ENCODE results near the gene MGLL.

MGLL gene

DNA sequence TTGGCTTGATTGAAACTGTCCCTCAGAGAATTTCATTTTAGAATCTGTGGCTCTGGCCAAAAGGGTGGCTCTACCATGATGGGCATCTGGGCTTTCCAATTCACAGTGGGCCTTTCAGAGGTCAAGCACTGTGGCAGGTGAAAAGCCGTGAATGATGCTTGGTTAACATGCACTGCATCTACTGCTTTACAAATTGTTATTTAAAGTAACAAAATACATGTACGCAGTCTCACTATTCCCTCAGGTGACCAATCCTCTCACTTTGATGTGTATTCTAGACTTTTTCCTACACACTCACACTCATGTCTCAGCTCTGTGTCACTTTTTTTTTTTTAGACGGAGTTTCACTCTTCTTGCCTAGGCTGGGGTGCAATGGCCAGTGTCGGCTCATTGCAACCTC, 70.5 kb downstream of the MGLL start:
- no peak for DNase-seq

DNA sequence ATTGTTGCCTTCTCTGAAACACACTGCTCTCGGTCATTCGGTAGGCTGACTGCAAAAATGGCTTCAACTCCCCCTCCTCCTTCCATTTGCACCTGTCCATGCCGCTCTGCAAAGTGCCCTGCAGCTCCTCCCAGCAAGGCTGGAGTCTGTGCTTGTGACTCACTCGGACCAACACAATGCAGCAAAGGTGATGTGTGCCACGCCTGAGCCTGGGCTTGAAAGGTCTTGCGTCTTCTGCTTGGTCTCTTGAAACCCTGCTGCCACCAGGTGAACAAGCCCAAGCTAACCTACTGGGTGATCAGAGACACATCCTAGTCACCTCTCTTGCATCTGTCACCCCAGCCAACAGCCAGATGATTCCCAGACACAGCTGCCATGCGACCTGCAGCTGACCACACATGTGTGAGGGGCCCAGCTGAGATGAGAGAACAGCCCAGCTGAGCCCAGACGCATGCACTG, 71.1 kb downstream of the MGLL start:
- no peak for DNase-seq

DNA sequence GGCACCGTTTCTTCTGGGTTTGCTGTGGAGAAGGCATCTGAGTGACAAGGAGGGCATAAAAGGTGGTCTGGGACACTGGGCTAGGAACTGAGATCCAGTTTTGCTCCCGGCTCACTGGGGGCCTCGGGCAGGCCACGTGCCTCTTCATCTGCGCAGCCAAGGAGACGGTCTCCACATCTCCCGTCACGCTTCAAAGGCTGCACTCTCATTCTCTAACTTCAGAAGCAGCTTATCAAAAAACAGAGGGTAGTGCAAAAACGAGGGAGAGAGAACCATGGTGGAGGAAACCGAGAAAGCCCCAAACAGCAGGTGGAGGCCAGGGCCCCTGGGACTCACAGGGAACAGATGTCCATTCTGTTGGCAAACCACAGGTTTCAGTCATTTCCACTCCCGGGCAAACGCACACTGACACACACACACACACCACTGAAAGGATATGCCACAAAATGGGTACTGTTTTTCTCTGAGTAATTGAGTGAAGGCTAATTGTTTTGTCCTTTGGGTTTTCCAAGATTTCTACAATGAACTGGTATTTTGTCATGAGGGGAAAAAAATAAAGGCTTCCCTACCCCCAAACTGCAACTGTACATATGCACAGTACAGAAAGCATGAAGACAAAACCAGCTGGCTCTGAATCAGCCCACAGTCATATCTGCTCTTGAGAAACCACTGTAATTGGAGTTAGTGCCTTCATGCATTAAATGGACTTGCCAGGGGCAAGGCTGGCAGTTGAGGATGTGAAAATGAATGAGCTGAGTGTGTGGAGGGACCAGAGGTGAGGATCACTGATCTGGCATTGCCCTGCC, 71.9 kb downstream of the MGLL start:
- no peak for DNase-seq

DNA sequence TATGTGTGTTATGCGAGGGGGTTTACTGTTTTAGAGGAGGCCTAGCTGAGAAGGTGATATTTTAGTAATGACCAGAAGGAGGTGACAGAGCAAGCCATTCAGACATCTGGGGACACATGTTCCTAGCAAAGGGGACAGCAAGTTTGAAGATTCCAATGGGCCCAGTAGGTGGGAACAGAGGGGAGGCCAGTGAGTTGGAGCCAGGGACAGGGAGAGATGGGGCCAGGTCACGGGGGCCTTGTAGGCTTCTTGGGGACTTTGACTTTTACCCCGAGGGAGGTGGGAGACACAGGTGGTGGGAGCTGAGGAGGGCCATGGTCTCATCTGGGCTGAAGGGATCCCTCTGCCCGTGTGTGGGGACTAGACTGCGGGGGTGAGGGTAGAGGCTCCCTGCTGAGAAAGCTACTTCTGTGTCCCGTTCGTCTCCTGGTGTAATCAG, 72.5 kb downstream of the MGLL start:
- no peak for DNase-seq

DNA sequence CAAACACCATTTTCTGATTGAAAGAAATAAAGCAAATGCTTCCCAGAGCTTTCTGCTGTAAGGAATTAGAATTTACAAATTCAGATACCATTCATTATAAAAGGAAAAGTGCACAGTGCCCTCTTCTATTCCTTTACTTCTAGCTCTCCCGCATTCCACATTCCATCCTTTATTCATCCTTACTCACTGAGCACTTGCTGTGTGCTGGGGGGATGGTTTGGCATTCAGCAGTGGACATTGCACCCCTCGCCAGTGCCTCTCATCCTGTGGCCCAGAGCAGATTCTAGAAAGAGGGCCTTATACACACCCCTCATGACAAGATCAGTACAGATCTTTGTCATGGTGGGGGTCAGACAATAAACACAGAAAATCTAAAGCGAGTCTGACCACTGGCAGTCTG, 73.0 kb downstream of the MGLL start:
- no peak for DNase-seq

DNA sequence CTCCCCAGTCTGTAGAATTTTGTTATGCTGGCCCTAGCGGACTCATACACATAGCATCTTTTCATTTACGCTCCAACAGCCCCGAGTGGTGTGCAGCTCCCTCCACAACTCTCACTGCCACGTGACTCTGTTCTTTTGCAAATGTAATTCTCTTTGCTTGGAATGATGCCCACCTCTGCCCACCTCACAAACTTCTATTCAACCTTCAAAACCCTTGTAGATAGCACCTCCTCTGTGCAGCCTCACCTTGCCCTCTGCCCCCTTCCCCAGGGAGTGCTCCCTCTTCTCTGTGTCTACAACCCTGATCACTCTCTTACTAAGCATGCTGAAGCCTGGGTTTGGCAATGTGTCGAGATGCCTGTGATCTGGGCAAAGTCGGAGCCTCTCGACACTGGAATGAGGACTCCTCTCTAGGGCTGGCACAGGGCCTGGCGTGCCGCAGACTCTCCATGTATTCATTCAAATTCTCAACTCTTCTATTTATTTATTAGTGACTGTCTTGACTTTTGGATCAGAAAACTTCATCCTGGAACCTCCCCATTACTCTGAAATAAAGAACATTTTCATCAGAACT, 73.5 kb downstream of the MGLL start:
- DNase-seq: no peak

DNA sequence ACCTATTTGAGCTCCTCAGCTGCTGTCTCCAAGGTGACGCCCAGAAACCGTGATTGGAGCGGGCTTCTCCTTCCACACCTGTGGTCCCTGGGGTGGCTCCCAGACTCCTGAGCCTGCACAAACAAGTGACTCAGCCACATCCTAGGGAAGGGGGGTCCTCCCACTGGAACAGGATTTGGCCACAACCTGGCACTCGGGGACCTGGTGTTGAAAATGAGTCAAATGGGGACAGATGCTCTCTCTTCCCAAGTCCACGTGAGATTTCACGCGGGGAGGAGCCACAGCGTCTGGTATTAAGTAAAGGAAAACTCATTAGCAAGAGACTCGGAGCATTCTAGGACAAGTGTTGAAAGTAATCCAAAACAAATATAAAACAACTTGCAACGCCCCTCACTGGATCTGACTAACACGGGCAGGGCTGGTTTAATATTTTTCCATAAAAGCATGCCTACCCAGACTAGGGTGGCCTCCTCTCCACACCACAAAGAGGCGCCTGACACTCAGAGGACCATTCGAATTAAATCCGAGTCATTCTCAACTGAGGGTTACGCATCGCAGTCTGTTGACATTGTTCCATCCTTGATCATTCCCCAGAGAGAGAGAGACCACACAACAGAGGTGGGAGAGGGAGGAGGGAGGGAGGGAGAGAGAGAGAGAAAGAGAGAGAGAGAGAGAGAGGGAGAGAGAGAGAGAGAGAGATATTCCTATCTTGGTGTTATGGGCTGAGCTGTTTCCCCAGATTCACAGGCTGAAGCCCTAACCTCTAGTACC, 74.4 kb downstream of the MGLL start:
- DNase-seq: peak; percentile 32

DNA sequence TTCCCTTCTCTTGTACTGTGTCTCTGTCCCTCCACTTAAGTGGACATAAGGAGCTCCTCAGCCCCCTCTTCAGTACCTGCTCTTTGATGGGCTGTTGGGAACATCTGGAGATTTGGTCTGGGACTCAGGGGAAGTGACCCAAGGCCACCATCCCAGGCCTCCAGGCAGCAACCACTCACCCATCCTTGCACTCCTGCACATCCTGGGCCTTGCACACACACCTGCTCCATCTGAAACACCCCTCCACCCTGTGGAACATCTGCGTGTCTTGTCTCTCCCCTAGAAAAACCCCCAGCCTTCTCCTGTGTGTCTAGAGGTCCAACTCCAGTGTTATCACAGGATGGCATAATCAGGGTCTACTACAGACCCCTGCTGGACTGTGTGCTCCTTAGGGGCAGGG, 75.2 kb downstream of the MGLL start:
- DNase-seq: no peak

DNA sequence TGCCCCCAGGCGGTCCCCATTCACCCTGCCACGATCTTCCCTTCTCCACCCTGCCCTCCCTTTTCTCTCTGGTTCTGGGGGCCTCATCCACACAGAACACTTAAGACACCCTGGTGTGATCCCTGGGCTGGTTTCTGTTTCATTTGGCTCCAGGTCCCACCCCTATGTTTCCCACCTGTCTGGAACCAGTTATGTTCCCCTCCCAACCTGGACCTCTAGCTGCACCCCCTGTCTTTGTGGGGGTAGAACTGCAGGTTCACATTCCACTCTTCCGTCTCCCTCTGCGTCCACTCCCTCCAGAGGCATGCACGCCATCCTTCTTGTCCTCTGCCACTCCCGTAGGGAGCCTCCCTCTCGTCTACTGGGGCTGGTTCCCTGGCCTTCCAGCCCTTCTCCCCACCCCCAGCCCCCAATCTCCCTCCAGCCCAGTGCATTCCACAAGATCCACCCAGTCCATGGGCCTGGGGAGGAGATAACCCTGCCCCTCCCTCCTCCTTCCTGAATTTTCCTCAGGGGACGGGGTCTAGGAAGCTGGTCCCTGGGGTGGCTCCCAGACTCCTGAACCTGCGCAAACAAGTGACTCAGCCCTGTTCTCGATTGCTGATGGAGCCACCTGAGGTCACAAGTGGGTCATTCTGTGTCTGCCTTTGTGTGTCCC, 75.8 kb downstream of the MGLL start:
- no peak for DNase-seq

DNA sequence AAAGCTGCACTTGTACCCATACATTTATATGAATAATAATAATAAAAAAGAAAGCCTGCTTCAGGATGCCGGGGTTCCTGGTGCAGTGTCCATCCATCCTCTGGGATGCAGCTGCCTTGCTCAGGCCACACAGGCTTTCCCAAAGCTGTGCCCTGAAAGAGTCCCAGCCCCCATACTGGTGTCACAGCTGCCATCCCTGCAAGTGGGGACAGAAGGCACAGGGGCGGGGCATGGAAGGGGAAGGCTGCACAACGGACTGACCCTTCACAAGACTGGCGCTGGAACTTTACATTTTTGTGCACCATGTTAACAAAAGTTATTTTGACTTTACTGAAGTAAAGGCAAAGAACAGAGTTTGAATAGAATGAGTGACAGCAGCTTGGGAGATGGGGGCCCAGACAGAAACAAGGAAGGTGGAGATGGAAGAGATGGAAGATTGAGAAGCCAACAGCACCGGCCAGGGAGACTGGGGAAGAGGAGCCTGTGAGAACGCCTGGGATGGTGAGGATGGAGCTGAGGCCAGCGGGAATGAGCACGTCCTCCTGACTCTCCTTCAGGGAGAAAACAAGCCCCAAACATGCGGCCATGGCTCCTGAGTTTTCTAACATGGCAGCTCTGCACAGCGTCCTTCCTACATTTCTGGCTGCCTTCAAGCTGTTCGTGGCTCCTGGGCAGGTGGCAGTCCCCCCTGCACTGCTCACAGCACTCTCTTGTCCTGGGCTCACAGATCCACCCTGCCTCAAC, 76.5 kb downstream of the MGLL start:
- DNase-seq: no peak

DNA sequence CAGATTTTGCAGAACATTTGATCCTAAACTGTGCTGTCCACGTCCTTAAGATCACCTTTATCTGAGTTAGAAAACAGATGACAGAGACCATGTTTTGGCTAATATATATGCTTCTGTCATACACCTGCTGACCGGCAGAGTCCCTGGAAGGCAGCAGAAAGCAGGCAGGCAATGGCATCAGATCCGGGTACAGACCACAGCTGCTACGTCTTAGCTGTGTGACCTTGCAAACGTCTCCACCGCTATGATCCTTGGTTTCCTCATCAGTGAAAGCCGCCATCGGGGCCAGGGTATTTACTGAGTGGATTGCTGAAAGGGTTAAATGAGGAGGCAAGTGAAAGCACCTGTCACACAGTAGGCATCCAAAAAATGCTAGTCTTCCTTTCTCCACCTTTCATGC, 77.4 kb downstream of the MGLL start:
- DNase-seq: no peak

DNA sequence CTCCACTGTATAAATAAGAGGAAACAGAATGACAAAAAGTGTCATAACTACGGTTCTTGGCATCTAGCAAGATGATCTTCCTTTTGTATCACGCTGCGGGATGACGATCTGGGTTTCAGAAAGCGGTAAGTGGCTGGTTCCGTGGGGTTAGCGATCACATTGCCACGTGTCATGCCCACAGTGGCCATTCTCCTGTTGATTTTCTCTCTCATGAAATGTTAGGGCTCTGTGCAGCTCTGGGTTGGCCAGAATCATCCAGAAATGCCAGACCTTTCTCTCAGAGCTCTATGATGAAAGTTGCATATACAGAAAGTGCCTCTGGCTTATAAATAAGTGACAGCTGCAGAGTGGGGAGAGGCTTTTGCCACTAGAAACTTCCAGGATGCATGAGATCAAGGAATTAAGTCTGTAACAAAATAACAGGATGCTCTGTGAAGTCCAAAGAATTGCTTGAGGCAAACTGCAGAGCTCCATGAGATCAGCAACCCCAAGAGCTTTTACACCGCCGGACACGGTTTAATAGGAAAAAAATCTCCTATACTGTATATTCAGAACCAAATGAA, 78.0 kb downstream of the MGLL start:
- DNase-seq: no peak

DNA sequence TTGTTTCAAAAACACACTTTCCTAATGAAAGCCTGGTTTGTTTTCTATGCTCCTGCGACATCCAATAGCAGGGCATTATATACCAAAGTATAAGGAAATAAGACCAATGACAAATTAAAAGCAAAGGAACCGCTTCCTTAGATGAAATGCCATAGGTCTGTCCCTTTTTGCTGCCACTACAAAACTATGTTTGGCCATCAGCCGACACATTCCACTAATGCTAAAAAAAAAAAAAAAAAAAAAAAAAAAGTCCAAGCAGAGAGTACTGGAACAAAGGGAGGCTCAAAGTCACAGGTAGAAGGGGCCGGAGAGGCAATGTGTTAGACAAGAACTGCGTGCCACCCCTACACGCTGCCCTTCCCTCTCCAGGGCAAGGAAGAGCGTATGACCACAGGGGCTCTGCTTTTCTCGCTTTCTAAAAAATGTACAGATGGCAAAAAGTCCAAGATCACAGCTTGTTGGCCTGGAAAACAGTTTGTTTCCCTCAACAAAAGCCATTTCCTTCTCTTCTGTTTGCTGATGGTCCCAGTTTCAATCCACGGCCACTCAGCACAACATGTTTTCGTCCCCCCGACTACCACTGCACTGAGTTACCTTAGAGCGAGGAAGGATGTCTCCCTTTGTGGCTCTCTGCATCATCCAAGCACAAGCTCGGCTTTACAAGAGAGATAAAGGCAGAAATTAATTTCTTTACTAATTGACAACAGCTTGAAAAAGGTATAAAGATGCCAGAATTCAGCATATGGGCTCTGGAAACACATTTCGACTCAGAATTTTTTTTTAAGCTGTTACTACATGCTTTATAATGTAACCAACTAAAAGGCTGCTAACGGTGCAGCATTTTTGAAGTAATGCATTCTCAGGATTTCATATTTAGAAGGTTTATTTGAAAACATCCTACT, 78.7 kb downstream of the MGLL start:
- no peak for DNase-seq

DNA sequence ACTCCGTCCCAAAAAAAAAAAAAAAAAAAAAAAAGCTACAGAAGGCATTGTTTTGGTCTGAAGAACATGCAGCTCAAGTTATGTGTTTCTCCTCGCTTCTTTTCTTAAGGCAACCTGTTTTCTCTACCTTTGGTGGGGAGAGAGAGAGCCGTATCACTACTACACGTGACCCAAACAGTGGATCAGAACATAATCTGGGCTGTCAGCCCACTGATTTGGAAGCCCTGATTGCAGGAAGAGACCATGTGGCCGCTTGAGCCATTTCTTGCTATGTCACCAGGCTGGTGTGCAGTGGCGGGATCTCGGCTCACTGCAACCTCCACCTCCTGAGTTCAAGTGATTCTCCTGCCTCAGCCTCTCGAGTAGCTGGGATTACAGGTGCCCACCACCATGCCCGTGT, 79.7 kb downstream of the MGLL start:
- no peak for DNase-seq

DNA sequence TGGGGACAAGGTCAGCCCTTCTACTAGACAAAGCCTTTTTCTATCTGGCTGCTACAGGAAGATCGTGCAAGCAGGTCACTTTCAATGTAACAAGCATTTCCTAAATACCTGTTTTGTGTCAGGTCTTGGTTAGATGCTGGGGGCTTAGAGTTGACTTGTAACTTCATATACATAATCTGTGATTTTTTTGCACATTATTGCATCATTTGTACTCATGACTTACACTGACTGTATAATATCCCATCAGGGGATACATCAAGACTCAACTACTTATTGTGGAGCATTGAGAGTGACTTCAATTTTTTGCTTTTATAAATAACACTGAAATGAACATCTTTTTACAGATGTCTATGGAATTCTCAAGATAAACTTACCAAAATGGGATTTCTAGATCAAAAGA, 80.6 kb downstream of the MGLL start:
- no peak for DNase-seq

DNA sequence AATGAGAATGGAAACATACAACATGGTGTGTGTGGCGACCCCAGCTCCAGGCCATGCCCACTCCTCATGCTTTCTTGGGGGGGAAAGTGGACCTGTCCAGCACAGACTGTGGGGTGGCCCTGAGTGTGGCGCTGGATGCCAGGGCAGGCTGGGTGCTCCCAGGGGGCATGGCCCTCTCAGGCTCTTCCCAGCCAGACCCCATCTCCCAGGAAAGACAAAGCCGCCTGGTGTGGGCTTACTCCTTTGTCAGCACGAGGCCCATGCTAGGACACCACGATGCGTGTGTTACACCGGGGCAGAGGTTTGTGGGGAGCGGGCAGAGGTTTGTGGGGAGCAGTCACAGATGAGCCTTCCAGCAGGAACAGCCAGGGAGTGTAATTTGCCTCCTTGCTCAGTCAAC, 81.1 kb downstream of the MGLL start:
- no peak for DNase-seq

DNA sequence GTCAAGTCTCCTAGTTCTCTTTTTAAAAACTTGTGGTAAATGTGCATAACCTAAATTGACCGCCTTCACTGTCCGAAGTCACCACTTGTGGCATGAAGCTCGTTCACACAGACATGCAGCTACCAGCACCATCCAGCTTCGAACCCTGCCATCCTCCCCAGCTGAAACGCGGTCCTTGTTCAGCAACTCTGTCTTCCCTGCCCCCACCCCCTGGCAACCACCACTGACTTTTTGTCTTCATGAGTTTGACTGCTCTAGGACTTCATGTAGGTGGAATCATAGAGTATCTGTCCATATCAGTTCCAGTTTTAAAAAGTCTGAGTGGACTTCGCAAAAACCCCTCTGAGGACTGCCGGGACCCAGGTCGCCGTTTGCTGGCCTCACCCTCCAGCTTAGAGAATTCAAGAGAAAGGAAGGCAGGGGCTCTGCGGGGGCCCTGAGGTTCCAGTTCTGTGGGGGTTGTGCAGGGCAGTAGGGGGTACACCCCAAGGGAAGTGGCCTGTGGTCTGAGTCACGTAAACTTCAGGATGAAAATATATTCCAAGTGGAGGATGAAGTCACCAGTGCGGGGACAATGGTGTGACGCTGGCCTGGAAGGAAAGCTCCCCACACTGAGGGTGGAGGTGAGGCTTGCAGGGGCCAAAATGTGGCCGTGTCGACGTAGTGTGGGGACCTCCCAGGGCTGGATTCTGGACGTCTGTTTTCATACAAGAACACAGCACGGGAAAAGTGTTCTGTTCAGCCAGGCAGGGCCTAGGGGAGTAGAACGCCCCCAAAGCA, 82.0 kb downstream of the MGLL start:
- DNase-seq: no peak

DNA sequence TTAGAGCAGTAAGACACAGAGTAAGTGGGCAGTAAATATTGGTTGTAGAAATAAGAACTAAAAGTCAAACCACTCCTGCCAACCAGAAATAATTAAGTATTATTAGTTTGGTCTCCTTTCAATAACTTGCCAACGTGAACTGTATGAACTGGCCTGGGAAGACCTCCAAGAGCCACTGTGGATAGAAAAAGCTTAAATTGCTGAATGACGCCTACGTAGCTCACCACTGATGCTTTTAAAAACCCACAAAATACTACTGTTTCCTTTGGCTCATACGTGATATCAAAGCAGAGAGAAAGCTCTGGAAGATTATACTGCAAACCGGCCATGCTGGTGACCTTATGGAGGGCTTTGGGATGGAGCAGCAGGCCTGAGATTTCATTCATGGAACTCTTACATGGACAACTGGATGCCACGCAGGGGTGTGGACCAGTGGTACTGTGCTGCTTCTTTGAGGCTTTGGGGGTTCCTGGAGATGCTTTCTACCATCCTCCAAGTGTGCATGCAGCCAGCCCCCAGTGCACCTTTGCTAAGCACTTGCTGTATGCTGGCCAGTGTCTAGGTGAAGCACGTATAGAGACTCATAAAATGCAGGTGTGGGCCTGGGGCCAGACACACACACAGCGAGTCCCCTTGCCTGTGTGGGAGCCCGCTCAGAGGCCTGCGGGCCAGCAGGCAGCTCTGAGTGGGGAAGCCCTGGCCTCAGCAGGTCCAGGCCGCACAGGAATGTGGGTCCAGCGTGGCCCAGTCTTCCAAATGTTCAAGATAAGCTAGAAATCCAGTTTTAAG, 82.8 kb downstream of the MGLL start:
- DNase-seq: no peak

DNA sequence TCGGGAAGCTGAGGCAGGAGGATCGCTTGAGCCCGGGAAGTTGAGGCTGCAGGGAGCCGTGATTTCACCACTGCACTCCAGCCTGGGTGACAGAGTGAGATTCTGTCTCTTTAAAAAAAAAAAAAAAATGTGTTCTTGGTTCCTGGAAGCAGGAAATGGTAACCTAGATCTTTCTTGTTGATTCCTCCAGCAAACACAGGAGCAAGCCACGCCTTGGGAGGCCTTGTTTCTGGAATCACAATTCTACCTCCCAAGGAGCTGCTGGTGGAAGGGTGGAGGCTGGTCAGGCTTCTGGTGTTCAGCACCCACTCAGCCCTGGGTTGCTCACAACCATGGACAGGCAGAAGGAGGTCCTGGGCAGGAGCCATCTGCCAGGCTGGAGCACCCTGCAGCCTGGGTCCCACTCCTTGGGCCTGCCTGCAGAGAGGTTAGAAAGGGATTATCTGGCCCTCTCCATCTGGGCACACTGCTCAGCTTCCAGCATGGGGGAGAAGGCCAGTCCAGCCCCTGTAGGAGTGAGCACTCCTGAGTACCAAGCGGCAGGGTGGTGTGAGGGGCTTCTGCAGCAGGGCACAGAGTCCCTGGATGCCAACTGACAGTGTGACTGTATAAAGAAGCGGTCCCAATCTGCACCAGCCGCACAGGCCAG, 84.0 kb downstream of the MGLL start:
- DNase-seq: no peak
